Neural cell (in vitro differentiated cells): ENCODE results near the gene SKIC2. TPM values are rescaled to one million over a fixed set of nuclear protein-coding genes. Genes with fewer than 3 reads are reported as not detected.
"Not testable (repeated sequence)": the region's sequence is repeated elsewhere in the genome, so short reads cannot be mapped to it uniquely, and the experiment has no call there.

Experiments
- H2AFZ ChIP-seq: fragments of 200-600, 300-800 bp; sonication (generic), shearing (Covaris generic); 2 replicates; pipeline ENCODE4 v1.6.0; 2014; ENCODE audit warnings: low read depth, mild to moderate bottlenecking, antibody characterized with exemption, low read length, moderate library complexity
- H3F3A ChIP-seq: fragments of 200-600 bp; shearing (Covaris generic); 2 replicates; pipeline ENCODE4 v1.6.1; 2016; ENCODE audit warnings: mild to moderate bottlenecking, moderate library complexity, mixed read lengths, antibody characterized with exemption, low read length; ENCODE audit not compliant: insufficient read depth, poor library complexity, severe bottlenecking
- H3K27ac ChIP-seq: fragments of 200-600, 300-800 bp; sonication (generic), shearing (Covaris generic); 2 replicates; pipeline ENCODE4 v1.5.1; 2014; ENCODE audit warnings: mild to moderate bottlenecking, low read length, moderate library complexity
- H3K27me3 ChIP-seq: fragments of 300-800, 200-600 bp; sonication (generic), shearing (Covaris generic); 2 replicates; pipeline ENCODE4 v1.6.0; 2014; ENCODE audit warnings: mild to moderate bottlenecking, low read depth, low read length, moderate library complexity; ENCODE audit not compliant: insufficient read depth
- H3K36me3 ChIP-seq: fragments of 300-800, 200-600 bp; sonication (generic), shearing (Covaris generic); 2 replicates; pipeline ENCODE4 v1.5.1; 2014; ENCODE audit warnings: mild to moderate bottlenecking, antibody characterized with exemption, low read length, moderate library complexity; ENCODE audit not compliant: insufficient read depth
- H3K4me2 ChIP-seq: fragments of 300-800, 200-600 bp; sonication (generic), shearing (Covaris generic); 2 replicates; pipeline ENCODE4 v1.6.0; 2014; ENCODE audit warnings: mild to moderate bottlenecking, low read length
- H3K4me3 ChIP-seq: fragments of 300-800, 200-600 bp; sonication (generic), shearing (Covaris generic); 2 replicates; pipeline ENCODE4 v1.5.1; 2014; ENCODE audit warnings: mild to moderate bottlenecking, low read length, moderate library complexity
- H3K79me2 ChIP-seq: fragments of 200-600 bp; shearing (Covaris generic); replicated peaks from 2 replicates; pipeline ENCODE4 v1.6.0; 2014; ENCODE audit warnings: mild to moderate bottlenecking, low read length, moderate library complexity; ENCODE audit not compliant: insufficient read depth
- H3K9ac ChIP-seq: fragments of 300-800, 200-600 bp; sonication (generic), shearing (Covaris generic); 2 replicates; pipeline ENCODE4 v1.6.1; 2016; ENCODE audit warnings: mild to moderate bottlenecking, low read length, mixed read lengths
- H3K9me2 ChIP-seq: fragments of 200-600 bp; shearing (Covaris generic); 2 replicates; pipeline ENCODE4 v1.6.1; 2016; ENCODE audit warnings: mild to moderate bottlenecking, low read length, mixed read lengths; ENCODE audit not compliant: insufficient read depth
- H3K9me3 ChIP-seq: fragments of 200-600, 300-800 bp; sonication (generic), shearing (Covaris generic); 2 replicates; pipeline ENCODE4 v1.6.1; 2016; ENCODE audit warnings: mild to moderate bottlenecking, mixed run types, low read length, moderate library complexity, mixed read lengths
- H4K20me1 ChIP-seq: fragments of 200-600 bp; shearing (Covaris generic); 2 replicates; pipeline ENCODE4 v1.6.1; 2016; ENCODE audit warnings: mild to moderate bottlenecking, mixed run types; ENCODE audit not compliant: insufficient read depth
- CTCF ChIP-seq: fragments of 450-650 bp; IDR thresholded peaks from 2 replicates; pipeline ENCODE4 v1.5.1; 2014; ENCODE audit warnings: antibody characterized with exemption, mild to moderate bottlenecking, moderate library complexity; ENCODE audit not compliant: poor library complexity, severe bottlenecking
- EP300 ChIP-seq: fragments of 450-650 bp; conservative IDR thresholded peaks from 2 replicates; pipeline ENCODE4 v1.6.1; 2014; ENCODE audit warnings: antibody characterized with exemption, mild to moderate bottlenecking, moderate library complexity; ENCODE audit not compliant: poor library complexity, severe bottlenecking
- EZH2 ChIP-seq: fragments of 200-600, 300-800 bp; shearing (Covaris generic), sonication (generic); IDR thresholded peaks from 2 replicates; pipeline ENCODE4 v1.6.1; 2014; ENCODE audit warnings: antibody characterized with exemption, low read length, borderline replicate concordance, mild to moderate bottlenecking; ENCODE audit not compliant: insufficient read depth, poor library complexity, severe bottlenecking
- POLR2AphosphoS5 ChIP-seq: IDR thresholded peaks from 2 replicates; pipeline ENCODE4 v1.6.1; 2012
- REST ChIP-seq: IDR thresholded peaks from 2 replicates; pipeline ENCODE4 v1.6.1; 2012; ENCODE audit warnings: borderline replicate concordance
- SMC3 ChIP-seq: fragments of 450-650 bp; conservative IDR thresholded peaks from 2 replicates; pipeline ENCODE4 v1.6.1; 2014; ENCODE audit warnings: antibody characterized with exemption, mild to moderate bottlenecking, moderate library complexity; ENCODE audit not compliant: poor library complexity
- TAF1 ChIP-seq: IDR thresholded peaks from 2 replicates; pipeline ENCODE4 v1.6.1; 2012; ENCODE audit warnings: low read depth
- polyA plus RNA-seq: library from polyadenylated mRNA; depleted of rRNA; stranded (reverse); fragments of >200 nt; gene quantifications from 2 replicates; pipeline ENCODE4 v1.2.3, GENCODE V29; 2014

SKIC2 gene
- polyA plus RNA-seq, 1 donor from 2014 or later, result 48.2 TPM

- not testable (repeated sequence) for H3K9ac ChIP-seq, H3K27me3 ChIP-seq, H3K36me3 ChIP-seq, H3K4me3 ChIP-seq, H4K20me1 ChIP-seq, H3F3A ChIP-seq, H3K27ac ChIP-seq, H2AFZ ChIP-seq, H3K4me2 ChIP-seq, H3K9me3 ChIP-seq, H3K9me2 ChIP-seq
- peaks cover 20% of the 10 kb centered on the region for H3K79me2 ChIP-seq
Measured at GRCh38 chr6:31976065-31976464, 17.1 kb downstream of the SKIC2 start.

- Histone ChIP-seq H2AFZ (no peak overlapping the region), H3K9me3 (no peaks in the 10 kb centered on the region), H4K20me1 (no peaks in the 10 kb centered on the region), H3F3A (no peaks in the 10 kb centered on the region), H3K27me3 (no peaks in the 10 kb centered on the region), H3K27ac (no peak overlapping the region), H3K4me3 (no peak overlapping the region), H3K79me2 (peaks cover 14% of the 10 kb centered on the region), H3K9me2 (no peaks in the 10 kb centered on the region), H3K4me2 (no peak overlapping the region), H3K36me3 (no peaks in the 10 kb centered on the region), H3K9ac (no peak overlapping the region)
- no peak for TF ChIP-seq REST
- TF ChIP-seq EP300, result no peak
- TF ChIP-seq POLR2AphosphoS5, result no peak
- TF ChIP-seq EZH2, result no peak
- no peak for TF ChIP-seq CTCF
- TF ChIP-seq TAF1, result no peak
Measured at GRCh38 chr6:31977816-31978431, 18.9 kb downstream of the SKIC2 start.

DNA sequence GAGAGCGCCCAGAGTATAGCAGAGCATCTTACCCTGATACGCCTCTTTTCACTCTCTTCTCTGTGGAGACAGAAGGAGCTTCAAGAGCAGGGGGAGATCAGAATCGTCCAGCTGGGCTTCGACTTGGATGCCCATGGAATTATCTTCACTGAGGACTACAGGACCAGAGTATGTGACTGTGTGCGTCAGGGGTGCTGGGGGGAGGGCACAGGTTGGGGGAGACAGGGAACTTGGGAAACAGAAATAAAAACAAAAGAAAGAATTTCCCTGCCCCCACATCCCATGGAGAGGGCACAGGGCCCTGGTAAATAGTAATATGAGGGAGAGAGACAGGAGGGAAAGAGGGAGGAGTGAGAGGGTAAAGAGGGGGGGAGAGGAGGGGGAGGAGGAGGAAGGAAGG lies 19.9 kb downstream of the SKIC2 start:
- Histone ChIP-seq H3K27me3 (no peaks in the 10 kb centered on the region), H3K9ac (no peak overlapping the region), H3K9me3 (no peaks in the 10 kb centered on the region), H3K79me2 (peaks cover 5% of the 10 kb centered on the region), H3K4me2 (no peak overlapping the region), H4K20me1 (no peaks in the 10 kb centered on the region), H3K4me3 (no peak overlapping the region), H2AFZ (no peak overlapping the region), H3K36me3 (no peaks in the 10 kb centered on the region), H3F3A (no peaks in the 10 kb centered on the region), H3K27ac (no peak overlapping the region), H3K9me2 (no peaks in the 10 kb centered on the region)
- no peak for TF ChIP-seq REST
- TF ChIP-seq POLR2AphosphoS5, result no peak
- no peak for TF ChIP-seq SMC3
